T-helper 1 cell treated with Interleukin-12 subunit alpha and Interleukin-12 subunit beta and Interleukin-4 antibody, amounts not matched to agents 30 μg/mL and 1 μg/mL, for 36 hours (primary cell): Measurements from ENCODE around the gene OTOP3.
A peak's percentile ranks its signal among the peaks of the same experiment; 100 is the strongest.
"Not testable (repeated sequence)": the region's sequence is repeated elsewhere in the genome, so short reads cannot be mapped to it uniquely, and the experiment has no call there.

Source experiments
- H3K27ac Mint-ChIP-seq: one replicate; pipeline ENCODE4 v1.8.0; 2021; ENCODE audit warnings: mild to moderate bottlenecking, mixed read lengths
- H3K27me3 Mint-ChIP-seq: one replicate; pipeline ENCODE4 v1.8.0; 2021; ENCODE audit warnings: low read depth, mixed read lengths
- H3K36me3 Mint-ChIP-seq: one replicate; pipeline ENCODE4 v1.8.0; 2021; ENCODE audit warnings: low read depth, mixed read lengths
- H3K4me1 Mint-ChIP-seq: one replicate; pipeline ENCODE4 v1.8.0; 2021; ENCODE audit warnings: low read depth, mixed read lengths
- H3K4me3 Mint-ChIP-seq: one replicate; pipeline ENCODE4 v1.8.0; 2021; ENCODE audit warnings: mild to moderate bottlenecking, moderate library complexity, mixed read lengths
- H3K9me3 Mint-ChIP-seq: one replicate; pipeline ENCODE4 v1.8.0; 2021; ENCODE audit warnings: mixed read lengths

OTOP3 gene

DNA sequence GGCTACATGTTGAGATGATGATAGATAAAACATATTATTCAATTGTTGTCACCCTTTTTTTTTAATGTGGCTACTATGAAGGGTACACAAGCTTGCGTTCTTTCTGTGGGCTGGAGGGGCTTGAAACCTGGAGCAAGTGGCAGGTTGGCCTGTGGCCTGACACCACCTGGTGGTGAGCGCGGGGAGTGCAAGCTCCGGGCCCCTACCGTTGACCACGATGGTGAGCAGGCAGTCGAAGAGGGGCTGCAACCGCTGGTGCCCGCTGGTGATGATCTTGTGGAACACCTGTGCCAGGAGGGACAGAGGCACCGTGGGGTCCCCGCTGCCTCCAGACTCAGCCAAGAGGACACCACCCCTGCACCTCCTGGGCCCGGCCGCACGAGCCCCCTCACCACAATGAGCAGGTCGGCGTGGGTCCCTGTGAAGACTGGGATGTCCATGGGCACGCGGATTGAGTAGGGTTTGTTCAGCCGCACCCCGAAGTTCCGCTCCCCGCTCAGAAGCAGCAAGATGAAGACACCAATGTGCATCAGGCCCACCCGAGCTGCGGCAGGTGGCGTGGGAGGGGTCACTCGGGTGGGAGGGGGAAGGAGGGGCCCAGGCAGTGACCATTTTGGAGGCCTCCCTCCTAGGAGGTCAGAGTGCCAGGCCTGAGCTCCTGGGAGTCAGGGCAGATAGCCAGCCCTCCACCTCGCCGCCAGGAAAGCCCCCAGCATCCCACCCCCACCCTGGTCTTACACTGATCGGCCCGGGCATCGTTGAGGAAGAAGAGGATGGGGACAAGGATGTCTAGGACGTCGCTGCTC is 22.4 kb downstream of the OTOP3 start:
- Mint-ChIP-seq H3K36me3 (no peaks in the 10 kb centered on the region), H3K27me3 (no peaks in the 10 kb centered on the region), H3K4me1 (peaks cover 4% of the 10 kb centered on the region), H3K27ac (no peak overlapping the region), H3K9me3 (no peaks in the 10 kb centered on the region), H3K4me3 (no peak overlapping the region)

DNA sequence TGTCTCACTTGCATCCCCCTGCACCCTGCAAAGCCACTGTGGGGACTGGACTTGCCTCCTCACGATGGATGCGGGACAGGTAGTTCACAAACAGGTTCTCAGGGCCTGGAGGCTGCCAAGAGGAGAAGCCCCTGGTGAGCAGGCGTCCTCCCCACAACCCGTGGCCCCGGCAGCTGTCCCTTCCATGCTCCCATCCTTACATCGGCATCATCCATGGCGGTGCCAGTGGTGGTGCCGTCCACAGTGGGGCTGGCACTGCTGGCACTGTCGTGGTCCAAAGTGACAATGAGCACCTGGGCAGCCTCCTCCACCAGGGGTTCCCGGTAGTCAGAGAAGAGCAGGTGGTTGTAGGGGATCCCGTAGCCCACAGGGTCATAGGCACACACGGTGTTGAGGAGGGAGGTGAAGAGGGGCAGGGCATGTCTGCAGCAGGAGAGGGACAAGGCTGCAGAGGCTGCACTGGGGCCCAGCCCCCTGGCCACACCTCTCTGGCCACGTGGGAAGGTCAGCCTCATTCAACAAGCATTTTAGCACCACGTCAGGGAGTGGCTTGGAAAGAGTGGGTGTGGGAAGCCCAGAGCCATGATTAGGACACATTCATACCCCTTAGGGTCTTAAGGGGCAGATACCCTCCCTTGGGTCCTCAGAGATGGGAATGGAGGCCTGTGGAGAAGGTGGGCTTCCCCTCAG is 24.3 kb downstream of the OTOP3 start:
- H3K27ac Mint-ChIP-seq = no peak overlapping the region

DNA sequence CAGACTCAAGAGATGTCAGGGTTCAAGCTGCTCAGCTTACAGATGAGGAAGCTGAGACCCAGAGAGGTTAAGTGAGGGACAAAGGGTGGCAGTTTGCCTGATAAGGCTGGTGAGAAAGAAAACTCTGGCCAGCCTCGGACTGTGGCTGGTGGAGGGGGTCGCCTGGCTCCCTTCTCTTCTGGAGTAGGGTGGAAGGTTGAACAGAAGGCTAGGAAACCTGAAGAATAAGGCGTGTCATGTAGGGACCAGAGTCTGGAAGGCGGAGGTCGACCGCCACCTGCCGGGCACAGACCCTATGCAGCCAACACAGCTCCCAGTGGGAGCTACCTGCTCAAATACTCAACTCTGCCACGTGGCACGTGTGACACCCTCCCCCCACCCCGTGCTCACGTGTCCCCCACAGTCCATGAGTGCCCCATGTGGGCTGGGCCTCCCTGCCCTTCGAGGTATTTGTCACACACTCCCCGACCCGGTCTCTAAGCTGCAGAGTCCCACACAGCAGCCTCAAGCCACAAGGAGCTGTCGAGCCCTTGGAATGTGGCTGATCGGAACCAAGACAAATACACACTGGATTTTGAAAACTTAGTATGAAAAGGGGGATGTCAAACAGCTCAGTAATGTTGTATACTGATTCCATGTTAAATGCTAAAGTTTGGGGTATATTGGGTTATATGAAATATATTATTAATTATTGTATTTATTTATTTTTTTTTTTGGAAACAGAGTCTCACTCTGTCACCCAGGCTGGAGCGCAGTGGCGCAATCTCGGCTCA is 25.1 kb downstream of the OTOP3 start:
- peaks cover 3% of the 10 kb centered on the region for H3K27me3 Mint-ChIP-seq
- no peaks in the 10 kb centered on the region for H3K9me3 Mint-ChIP-seq
- no peak overlapping the region for H3K27ac Mint-ChIP-seq
- H3K4me1 Mint-ChIP-seq = peaks cover 6% of the 10 kb centered on the region
- no peak overlapping the region for H3K4me3 Mint-ChIP-seq
- H3K36me3 Mint-ChIP-seq = no peaks in the 10 kb centered on the region

More for the DNA sequence above, 24.3 kb downstream of the OTOP3 start:
- H3K4me3 Mint-ChIP-seq = no peak overlapping the region
- H3K27me3 Mint-ChIP-seq = peaks cover under 1% of the 10 kb centered on the region
- H3K4me1 Mint-ChIP-seq = peaks cover 4% of the 10 kb centered on the region
- H3K9me3 Mint-ChIP-seq = no peaks in the 10 kb centered on the region
- no peaks in the 10 kb centered on the region for H3K36me3 Mint-ChIP-seq

DNA sequence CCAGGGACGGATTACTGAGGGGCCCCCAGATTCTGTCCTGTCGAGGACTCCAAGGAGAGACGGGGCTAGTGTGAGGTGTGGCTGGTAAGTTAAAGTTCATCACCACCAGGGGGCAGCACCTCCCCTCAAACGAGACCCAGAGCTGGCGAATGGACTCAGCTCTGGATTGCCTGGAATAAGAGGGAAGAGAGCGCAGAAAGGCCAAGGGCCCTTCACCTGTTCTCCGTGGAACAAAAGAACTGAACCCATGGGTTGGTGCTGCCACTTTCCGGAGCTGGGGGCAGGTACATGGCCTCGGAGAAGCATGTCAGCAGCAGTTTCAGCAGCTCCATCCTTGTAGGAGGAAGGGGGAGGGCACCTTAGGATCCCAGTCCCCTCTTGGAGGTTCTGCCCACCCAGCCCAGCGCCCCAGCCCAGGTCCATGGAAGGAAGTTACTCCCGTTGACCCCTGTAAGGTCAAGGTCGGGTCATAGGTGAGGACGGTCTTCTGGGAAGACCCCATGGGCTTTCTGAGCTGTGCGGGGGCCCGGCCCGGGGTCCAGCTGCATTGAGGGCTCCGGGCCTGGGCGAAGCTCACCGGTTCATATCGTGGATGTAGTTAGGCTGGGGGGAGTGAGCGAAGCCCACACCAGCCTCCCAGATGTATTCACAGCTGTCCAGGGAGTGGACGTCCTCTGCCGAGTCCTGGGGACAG is 26.1 kb downstream of the OTOP3 start:
- no peak overlapping the region for H3K27ac Mint-ChIP-seq
- peaks cover 6% of the 10 kb centered on the region for H3K4me1 Mint-ChIP-seq
- no peaks in the 10 kb centered on the region for H3K36me3 Mint-ChIP-seq
- H3K27me3 Mint-ChIP-seq = peaks cover 3% of the 10 kb centered on the region
- no peaks in the 10 kb centered on the region for H3K9me3 Mint-ChIP-seq
- no peak overlapping the region for H3K4me3 Mint-ChIP-seq

DNA sequence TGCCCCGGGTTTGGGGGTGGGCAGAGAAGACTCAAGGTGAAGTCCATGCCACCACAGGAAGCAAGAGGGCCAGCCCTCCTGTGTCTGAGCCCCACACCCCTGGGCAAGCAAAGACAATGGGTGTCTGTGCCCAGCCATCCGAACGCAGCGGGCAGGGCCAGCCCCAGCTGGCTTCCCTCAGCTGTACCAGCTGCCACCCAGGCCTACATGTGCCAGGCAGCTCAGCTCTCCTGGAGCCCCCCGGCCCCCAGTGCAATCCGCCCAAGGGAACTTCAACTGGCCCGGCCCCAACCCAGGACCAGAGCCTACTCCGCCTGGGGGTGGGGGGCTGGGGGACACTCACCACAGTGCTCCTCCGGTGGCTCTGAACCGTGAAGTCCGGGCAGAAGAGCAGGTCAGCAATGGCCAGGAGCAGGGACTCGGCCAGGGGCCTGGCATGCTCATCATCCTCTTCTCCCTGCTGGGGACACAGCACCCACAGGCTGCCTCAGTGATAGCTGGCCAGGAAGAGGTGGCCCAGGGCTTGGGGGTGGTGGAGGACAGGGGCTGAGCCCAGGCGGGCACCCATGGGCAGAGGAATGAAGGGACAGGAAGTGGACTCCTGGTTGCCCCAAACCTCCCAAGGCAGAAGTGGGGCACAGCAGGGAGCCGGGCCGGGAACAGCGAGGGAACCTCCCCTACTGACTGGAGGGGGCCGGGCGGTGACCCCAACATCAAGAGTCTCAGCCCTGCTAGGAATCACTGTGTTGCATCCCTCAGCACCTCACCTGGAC is 27.1 kb downstream of the OTOP3 start:
- Mint-ChIP-seq H3K36me3 (no peaks in the 10 kb centered on the region), H3K27ac (no peak overlapping the region), H3K4me3 (no peak overlapping the region), H3K4me1 (peaks cover 6% of the 10 kb centered on the region), H3K27me3 (peaks cover 3% of the 10 kb centered on the region), H3K9me3 (no peaks in the 10 kb centered on the region)

DNA sequence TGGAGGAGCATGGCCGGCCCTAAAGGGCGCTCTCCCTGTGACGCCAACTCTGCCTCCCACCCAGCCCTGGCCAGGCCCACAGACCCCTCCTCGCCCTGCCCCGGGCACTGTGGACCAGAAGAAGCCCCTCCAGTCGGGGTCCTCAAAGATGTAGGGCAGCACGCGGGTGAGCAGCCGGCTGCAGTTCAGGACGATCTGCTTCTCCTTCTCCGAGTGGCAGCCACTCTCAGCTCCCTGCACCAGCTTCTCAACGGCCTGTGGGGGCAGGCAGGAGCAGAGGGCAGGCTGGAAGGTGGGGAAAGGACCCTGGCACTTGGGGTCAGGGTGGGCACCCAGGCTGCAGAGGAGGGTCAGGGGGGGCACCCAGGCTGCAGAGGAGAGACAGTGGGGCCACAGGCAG is 28.0 kb downstream of the OTOP3 start:
- H3K36me3 Mint-ChIP-seq = no peaks in the 10 kb centered on the region
- H3K4me3 Mint-ChIP-seq = no peak overlapping the region
- no peak overlapping the region for H3K27ac Mint-ChIP-seq
- H3K4me1 Mint-ChIP-seq = peaks cover 6% of the 10 kb centered on the region
- peaks cover 3% of the 10 kb centered on the region for H3K27me3 Mint-ChIP-seq
- no peaks in the 10 kb centered on the region for H3K9me3 Mint-ChIP-seq

DNA sequence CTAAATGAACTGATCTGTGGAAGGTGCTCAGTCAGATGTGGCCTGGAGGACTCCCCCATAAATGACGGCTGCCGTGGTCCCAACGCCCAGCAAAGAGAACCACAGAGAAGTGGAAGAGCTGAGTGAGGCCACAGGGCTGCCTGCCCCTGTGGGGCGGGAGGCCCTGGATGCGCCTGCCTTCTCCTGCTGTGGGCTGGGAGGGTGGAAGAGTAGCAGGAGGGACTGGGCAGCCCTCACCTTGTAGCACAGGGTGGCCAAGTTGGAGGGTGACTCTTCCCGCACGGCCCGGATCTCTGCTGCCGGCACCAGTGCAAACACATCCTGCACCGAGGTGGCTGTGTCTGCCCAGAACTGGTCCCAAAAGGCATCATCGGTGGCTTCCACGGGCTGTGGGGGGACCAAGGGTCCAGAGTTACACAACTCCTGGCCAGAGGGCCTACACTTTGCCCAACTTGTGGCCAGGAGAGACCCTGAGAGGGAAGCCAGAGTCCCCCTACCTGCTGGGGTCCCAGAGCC is 28.6 kb downstream of the OTOP3 start:
- Mint-ChIP-seq H3K4me1 (peaks cover 6% of the 10 kb centered on the region), H3K4me3 (no peak overlapping the region), H3K9me3 (no peaks in the 10 kb centered on the region), H3K27ac (no peak overlapping the region), H3K36me3 (no peaks in the 10 kb centered on the region), H3K27me3 (peaks cover 3% of the 10 kb centered on the region)

DNA sequence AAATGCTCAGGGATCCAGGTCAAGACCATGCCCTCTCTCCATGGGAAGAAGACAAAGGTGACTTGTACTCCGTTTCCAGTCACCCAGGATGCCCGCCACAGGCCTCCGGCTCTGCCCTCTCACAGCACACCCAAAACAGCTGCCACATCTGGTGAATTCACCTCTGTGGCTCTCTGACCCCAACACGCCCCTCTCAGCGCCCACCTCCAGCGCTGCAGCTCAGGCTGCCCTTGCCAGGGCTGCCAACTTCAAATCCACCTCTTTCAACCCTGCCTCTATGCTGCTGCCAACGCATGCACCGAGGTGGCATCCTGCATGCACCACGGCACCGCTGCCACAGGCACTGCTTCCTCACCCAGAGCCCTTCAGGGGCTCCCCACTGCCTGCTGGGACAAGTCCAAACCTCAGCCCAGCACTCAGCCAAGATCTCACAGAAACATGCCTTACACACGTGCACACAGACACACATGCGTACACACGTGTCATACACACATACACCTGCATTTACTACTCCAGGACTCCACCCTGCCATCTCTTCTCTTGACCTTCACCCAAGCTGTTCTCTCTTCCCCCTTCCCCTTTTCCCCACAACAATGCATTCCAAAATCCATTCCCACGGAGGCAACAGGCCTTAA is 29.4 kb downstream of the OTOP3 start:
- no peaks in the 10 kb centered on the region for H3K36me3 Mint-ChIP-seq
- no peak overlapping the region for H3K27ac Mint-ChIP-seq
- H3K4me3 Mint-ChIP-seq = no peak overlapping the region
- no peaks in the 10 kb centered on the region for H3K9me3 Mint-ChIP-seq
- H3K27me3 Mint-ChIP-seq = peaks cover 4% of the 10 kb centered on the region
- peaks cover 6% of the 10 kb centered on the region for H3K4me1 Mint-ChIP-seq

DNA sequence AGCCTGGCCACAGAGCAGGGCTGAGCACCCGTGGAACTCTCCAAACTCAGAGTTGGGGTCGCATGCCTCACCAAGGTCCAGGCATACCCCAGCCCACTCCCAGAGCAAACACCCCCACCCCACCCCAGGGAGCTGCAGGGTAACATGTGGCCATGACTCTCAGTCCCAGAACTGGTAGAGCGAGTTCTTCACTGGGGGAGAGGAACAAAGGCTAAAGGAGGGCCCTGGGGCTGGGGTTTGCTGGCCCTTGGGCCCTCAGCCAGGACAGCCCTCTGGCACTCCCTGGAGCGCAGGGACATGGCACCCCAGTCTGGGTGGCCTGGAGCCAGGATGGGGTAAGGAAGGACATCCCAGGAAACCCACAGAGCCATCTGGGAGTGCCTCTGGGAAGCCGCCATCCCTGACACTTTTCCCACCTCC is 32.7 kb downstream of the OTOP3 start:
- H3K36me3 Mint-ChIP-seq = no peaks in the 10 kb centered on the region
- no peak overlapping the region for H3K27ac Mint-ChIP-seq
- H3K27me3 Mint-ChIP-seq = peaks cover 28% of the 10 kb centered on the region
- peaks cover 6% of the 10 kb centered on the region for H3K4me1 Mint-ChIP-seq
- H3K4me3 Mint-ChIP-seq = no peak overlapping the region
- H3K9me3 Mint-ChIP-seq = no peaks in the 10 kb centered on the region

DNA sequence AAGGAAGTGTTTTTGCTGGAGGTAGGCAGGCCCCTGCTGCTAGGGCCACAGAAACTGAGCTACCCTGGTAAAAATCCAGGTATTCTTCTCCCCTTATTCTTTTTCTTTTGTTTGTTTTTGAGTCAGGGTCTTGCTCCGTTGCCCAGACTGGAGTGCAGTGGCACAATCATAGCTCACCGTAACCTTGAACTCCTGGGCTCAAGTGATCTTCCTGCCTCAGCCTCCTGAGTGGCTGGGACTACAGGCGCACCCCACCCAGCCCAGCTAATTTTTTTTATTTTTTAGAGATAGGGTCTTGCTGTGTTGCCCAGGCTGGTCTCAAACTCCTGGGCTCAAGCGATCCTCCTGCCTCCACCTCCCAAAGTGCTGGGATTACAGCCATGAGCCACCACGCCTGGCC is 33.8 kb downstream of the OTOP3 start:
- not testable (repeated sequence) for H3K36me3 Mint-ChIP-seq, H3K4me1 Mint-ChIP-seq, H3K4me3 Mint-ChIP-seq, H3K9me3 Mint-ChIP-seq, H3K27ac Mint-ChIP-seq
- peaks cover 34% of the 10 kb centered on the region for H3K27me3 Mint-ChIP-seq

DNA sequence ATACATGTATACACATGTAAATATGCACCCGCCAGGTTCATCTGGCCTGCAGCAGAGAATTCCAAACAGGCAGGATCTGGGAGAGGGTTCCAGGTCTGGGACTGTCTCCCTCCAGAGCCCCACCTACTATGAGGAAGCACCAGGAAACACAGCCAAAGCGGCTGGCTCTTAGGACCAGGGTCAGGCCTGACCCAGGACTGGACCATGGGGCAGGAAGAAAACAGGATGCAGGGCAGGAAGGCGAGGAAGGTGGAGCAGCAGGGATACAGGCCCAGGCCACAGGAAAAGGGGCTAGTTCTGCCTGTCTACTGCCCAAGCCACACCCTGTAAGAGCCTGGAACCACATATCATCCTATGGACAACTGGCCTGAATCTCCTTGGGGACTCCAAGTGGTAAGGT is 34.7 kb downstream of the OTOP3 start:
- no peaks in the 10 kb centered on the region for H3K9me3 Mint-ChIP-seq
- no peaks in the 10 kb centered on the region for H3K36me3 Mint-ChIP-seq
- no peak overlapping the region for H3K4me3 Mint-ChIP-seq
- H3K27me3 Mint-ChIP-seq = peaks cover 39% of the 10 kb centered on the region
- no peak overlapping the region for H3K27ac Mint-ChIP-seq
- peaks cover 4% of the 10 kb centered on the region for H3K4me1 Mint-ChIP-seq

DNA sequence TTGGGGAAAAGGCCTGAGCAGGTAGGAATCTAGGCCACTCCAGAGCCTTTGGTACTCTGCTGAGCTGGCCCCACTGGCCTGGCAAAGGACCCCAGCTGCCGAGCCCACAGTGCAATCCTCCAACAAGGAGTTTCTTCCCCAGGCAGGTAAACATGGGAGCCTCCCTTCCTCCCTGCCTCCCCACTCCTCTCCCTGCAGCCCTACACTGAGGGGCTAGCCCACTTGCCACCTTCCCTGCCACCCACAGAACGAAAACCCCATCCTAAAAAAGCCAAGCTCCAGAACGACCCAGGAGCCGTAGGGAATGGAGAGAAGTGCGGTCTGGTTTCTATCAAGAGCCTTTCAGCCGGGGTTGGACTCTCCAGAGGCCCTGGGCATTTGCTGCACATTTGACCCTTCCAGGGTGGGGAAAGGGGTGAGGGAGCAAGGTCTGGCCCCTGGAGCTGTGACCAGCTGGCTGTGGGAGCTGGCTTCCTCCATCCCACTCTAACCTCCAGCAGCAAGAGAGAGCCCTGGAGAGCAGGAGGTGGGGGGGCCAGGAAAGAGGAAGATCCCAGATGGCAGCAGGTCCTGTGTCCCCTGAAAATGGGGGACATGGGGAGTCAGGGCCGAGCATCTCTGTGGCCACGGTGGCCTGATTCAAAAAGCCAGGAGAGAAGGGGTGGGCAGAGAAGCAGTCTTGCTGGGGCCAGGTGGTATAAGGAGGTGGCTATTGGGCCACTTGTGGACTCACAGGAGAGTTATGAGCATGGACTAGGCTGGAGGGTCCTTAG is 35.6 kb downstream of the OTOP3 start:
- no peaks in the 10 kb centered on the region for H3K9me3 Mint-ChIP-seq
- H3K4me1 Mint-ChIP-seq = peaks cover 4% of the 10 kb centered on the region
- peaks cover 44% of the 10 kb centered on the region for H3K27me3 Mint-ChIP-seq
- H3K36me3 Mint-ChIP-seq = no peaks in the 10 kb centered on the region
- peak overlapping the region; percentile 46 for H3K4me3 Mint-ChIP-seq
- no peak overlapping the region for H3K27ac Mint-ChIP-seq

DNA sequence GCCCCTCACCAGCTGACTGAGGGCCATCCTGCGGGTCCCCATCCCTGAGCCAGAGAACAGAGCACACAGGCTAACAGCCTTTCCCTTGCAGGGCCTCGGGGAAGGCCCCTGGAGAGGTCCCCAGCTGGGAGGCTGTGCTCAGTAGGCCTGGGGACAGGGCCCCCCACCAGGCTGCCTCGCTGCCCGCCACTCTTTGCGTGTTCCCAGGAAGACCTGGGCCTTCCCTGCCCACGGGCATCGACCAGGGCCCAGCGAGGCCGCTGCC is 36.1 kb downstream of the OTOP3 start:
- Mint-ChIP-seq H3K4me1 (peaks cover 4% of the 10 kb centered on the region), H3K27ac (no peak overlapping the region), H3K9me3 (no peaks in the 10 kb centered on the region), H3K27me3 (peaks cover 44% of the 10 kb centered on the region), H3K4me3 (peak overlapping the region; percentile 46), H3K36me3 (no peaks in the 10 kb centered on the region)
